T-helper 17 cell (primary cell): ENCODE results near the gene CCT8. TPM values are rescaled to one million over a fixed set of nuclear protein-coding genes. Genes with fewer than 3 reads are reported as not detected.
A peak's percentile ranks its signal among the peaks of the same experiment; 100 is the strongest.
"Not testable (repeated sequence)": the region's sequence is repeated elsewhere in the genome, so short reads cannot be mapped to it uniquely, and the experiment has no call there.

Experiments
- ATAC-seq: fragments of 150-1000 bp; cut with Tn5 transposase; 2 replicates; pipeline ENCODE4 v1.10.0; 2021; ENCODE audit warnings: mild to moderate bottlenecking, moderate library complexity
- DNase-seq, 3 donors: peaks; one replicate each; pipeline versions ENCODE4 v3.0.0 to v3.0.0-alpha.2; 2020 to 2021
- H3K9me3 ChIP-seq: one replicate; pipeline ENCODE4 v1.7.0; 2013; ENCODE audit warnings: low read length, mild to moderate bottlenecking; ENCODE audit not compliant: control insufficient read depth, poor library complexity, severe bottlenecking
- H3K27ac Mint-ChIP-seq: one replicate; pipeline ENCODE4 v1.8.0; 2022; ENCODE audit warnings: mild to moderate bottlenecking, moderate library complexity, mixed read lengths
- H3K27me3 Mint-ChIP-seq: one replicate; pipeline ENCODE4 v1.8.0; 2022; ENCODE audit warnings: mixed read lengths
- H3K36me3 Mint-ChIP-seq: one replicate; pipeline ENCODE4 v1.8.0; 2022; ENCODE audit warnings: low read depth, mixed read lengths
- H3K4me1 Mint-ChIP-seq: one replicate; pipeline ENCODE4 v1.8.0; 2022; ENCODE audit warnings: mild to moderate bottlenecking, mixed read lengths
- H3K4me3 Mint-ChIP-seq: one replicate; pipeline ENCODE4 v1.8.0; 2022; ENCODE audit warnings: mild to moderate bottlenecking, moderate library complexity, mixed read lengths
- total RNA-seq, 4 donors: library from RNA in 2 of 4; stranded (reverse) in 2 of 4; gene quantifications; one replicate each; pipeline ENCODE4 v1.2.3 and lab custom pipeline; 2022 to 2026

The CCT8 gene
- total RNA-seq, 2 donors from 2014 or later, result 90.3 to 109 TPM

- ATAC-seq, result no peak
- peaks cover 3% of the 10 kb centered on the region for H3K36me3 Mint-ChIP-seq
These were observed 17.6 kb upstream of the CCT8 start for GRCh38 chr21:29091033-29091432.

GRCh38 chr21:29085106-29085752 is 11.8 kb upstream of the CCT8 start:
- DNase-seq (no peak), ATAC-seq (no peak)
- H3K36me3 Mint-ChIP-seq, result no peaks in the 10 kb centered on the region
- no peaks in the 10 kb centered on the region for H3K27me3 Mint-ChIP-seq
- peaks cover 10% of the 10 kb centered on the region for H3K4me1 Mint-ChIP-seq
- no peaks in the 10 kb centered on the region for H3K9me3 ChIP-seq
- no peak overlapping the region for H3K4me3 Mint-ChIP-seq
- H3K27ac Mint-ChIP-seq, result no peak overlapping the region

More at GRCh38 chr21:29091033-29091432, 17.6 kb upstream of the CCT8 start:
- no peak for DNase-seq
- Mint-ChIP-seq H3K4me3 (no peak overlapping the region), H3K27ac (peak overlapping the region; percentile 34), H3K27me3 (no peaks in the 10 kb centered on the region), H3K4me1 (peaks cover 2% of the 10 kb centered on the region)
- H3K9me3 ChIP-seq, result no peaks in the 10 kb centered on the region

- no peak overlapping the region for H3K27ac Mint-ChIP-seq
- ATAC-seq (no peak), DNase-seq (no peak)
- H3K36me3 Mint-ChIP-seq, result no peaks in the 10 kb centered on the region
- peaks cover 18% of the 10 kb centered on the region for H3K4me1 Mint-ChIP-seq
- H3K4me3 Mint-ChIP-seq, result no peak overlapping the region
- no peaks in the 10 kb centered on the region for H3K9me3 ChIP-seq
- H3K27me3 Mint-ChIP-seq, result no peaks in the 10 kb centered on the region
These were observed 10.9 kb upstream of the CCT8 start for GRCh38 chr21:29084372-29084771.

DNA sequence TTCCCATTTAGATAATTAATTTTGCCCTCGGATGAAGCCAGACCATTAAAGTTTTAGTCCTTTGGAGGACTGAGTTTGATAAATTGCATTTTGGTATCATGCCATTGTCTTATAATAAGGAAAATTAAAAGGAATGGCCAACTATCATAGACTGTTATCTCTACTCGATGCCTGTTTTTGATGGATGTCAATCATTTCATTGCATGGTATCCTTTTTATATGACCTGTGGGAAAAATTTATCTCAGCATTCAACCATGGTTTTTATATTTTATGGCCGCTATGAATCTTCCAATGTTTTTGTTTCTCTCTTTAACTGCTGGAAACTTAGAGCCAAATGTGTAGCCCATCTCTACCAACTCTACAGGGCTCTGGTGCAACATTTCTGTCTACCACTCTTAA is 9.9 kb upstream of the CCT8 start:
- H3K36me3 Mint-ChIP-seq, result no peaks in the 10 kb centered on the region
- peak overlapping the region; percentile 82 for H3K27ac Mint-ChIP-seq
- H3K9me3 ChIP-seq, result no peaks in the 10 kb centered on the region
- DNase-seq (no peak), ATAC-seq (no peak)
- H3K27me3 Mint-ChIP-seq, result no peaks in the 10 kb centered on the region
- H3K4me1 Mint-ChIP-seq, result peaks cover 24% of the 10 kb centered on the region
- H3K4me3 Mint-ChIP-seq, result no peak overlapping the region

DNA sequence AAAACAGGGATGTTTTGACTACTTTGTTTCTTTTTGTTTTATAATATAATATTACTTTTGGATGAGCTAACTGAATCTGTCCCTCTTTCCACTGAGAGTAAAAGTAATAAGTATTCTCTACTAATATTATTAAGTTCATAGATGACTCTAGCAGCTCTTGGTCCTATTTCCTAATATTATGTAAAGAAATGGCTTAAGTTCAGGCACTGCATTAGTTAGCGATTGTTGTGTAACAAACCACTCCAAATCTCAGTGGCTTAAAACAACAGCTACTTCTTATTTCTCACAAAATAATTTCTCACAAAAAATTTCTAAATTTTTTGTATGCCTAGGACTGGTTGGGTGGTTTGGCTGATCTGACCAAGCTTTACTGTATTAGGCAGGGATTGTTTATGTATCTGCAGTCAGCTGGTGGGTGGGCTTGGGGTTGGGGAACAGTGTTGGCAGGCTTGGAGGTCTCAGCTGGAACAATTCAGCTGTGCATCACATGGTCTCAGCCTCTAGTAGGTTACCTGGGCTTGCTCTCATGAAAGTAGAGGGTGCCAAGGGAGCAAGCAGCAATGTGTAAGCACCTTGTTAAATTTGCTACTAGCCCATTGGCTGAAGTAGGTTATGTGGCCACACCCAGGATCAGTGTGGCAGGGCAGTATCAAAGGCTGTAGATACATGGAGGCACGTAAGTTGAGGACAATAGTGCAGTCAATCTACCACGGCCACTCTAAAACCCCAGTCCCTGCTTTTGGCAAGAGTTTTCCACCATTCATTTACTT is 8.8 kb upstream of the CCT8 start:
- Mint-ChIP-seq H3K27me3 (no peaks in the 10 kb centered on the region), H3K4me3 (no peak overlapping the region), H3K4me1 (peaks cover 30% of the 10 kb centered on the region), H3K36me3 (no peaks in the 10 kb centered on the region), H3K27ac (peak overlapping the region; percentile 90)
- no peak for ATAC-seq
- H3K9me3 ChIP-seq, result no peaks in the 10 kb centered on the region
- no peak for DNase-seq

- DNase-seq, result no peak
- peak overlapping the region; percentile 62 for H3K4me3 Mint-ChIP-seq
- H3K27me3 Mint-ChIP-seq, result no peaks in the 10 kb centered on the region
- peak; percentile 46 for ATAC-seq
- no peaks in the 10 kb centered on the region for H3K36me3 Mint-ChIP-seq
- no peaks in the 10 kb centered on the region for H3K9me3 ChIP-seq
- peak overlapping the region; percentile 90 for H3K27ac Mint-ChIP-seq
- peaks cover 33% of the 10 kb centered on the region for H3K4me1 Mint-ChIP-seq
These were observed 7.0 kb upstream of the CCT8 start for GRCh38 chr21:29080454-29080941.

GRCh38 chr21:29078869-29079767 is 5.7 kb upstream of the CCT8 start:
- Mint-ChIP-seq H3K4me3 (peak overlapping the region; percentile 70), H3K4me1 (peaks cover 33% of the 10 kb centered on the region), H3K27ac (peak overlapping the region; percentile 90), H3K27me3 (no peaks in the 10 kb centered on the region), H3K36me3 (no peaks in the 10 kb centered on the region)
- H3K9me3 ChIP-seq, result no peaks in the 10 kb centered on the region
- ATAC-seq (peak; percentile 16), DNase-seq (no peak)

DNA sequence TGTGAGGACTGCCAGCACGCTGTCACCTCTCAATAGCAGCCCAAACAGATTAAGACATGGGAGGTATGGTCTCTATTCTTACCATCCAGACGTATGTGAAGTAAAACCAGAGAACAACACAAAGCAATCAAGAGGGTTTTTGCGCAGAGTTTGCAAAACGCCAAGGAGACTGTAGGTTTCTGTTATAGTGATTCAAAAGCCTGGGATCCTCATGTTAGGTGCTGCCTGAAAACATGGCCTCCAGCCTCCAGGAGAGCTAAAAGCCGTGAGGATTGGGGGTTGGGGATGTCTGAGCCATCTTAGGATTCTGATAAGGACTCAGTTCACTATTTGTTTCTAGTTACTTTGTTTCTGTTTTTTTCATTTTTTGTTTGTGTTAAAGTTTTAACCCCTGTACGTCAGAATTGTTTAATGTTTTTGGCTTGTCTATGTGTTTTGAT is 4.2 kb upstream of the CCT8 start:
- Mint-ChIP-seq H3K4me1 (peaks cover 42% of the 10 kb centered on the region), H3K36me3 (peaks cover 3% of the 10 kb centered on the region), H3K27me3 (no peaks in the 10 kb centered on the region), H3K4me3 (peak overlapping the region; percentile 89), H3K27ac (peak overlapping the region; percentile 90)
- ATAC-seq (no peak), DNase-seq (no peak)
- H3K9me3 ChIP-seq, result no peaks in the 10 kb centered on the region

DNA sequence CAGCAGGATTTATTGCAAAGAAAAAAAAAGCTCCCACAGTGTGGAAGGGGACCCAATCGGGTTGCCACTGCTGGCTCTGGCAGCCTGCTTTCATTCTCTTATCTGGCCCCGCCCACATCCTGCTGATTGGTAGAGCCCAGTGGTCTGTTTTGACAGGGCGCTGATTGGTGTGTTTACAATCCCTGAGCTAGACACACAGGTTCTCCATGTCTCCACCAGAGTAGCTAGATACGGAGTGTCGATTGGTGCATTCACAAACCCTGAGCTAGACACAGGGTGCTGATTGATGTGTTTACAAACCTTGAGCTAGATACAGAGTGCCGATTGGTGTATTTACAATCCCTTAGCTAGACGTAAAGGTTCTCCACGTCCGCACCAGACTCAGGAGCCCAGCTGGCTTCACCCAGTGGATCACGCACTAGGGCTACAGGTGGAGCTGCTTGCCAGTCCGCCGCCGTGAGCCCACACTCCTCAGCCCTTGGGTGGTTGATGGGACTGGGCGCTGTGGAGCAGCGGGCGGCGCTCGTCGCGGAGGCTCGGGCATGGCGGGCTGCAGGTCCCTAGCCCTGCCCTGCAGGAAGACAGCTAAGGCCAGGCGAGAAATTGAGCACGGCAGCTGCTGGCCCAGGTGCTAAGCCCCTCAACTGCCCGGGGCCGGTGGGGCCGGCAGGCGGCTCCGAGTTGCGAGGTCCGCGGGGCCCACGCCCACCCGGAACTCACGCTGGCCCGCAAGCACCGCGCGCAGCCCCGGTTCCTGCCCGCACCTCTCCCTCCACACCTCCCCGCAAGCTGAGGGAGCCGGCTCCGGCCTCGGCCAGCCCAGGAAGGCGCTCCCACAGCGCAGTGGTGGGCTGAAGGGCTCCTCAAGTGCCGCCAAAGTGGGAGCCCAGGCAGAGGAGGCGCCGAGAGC is 3.5 kb upstream of the CCT8 start:
- ATAC-seq (peak; percentile 9), DNase-seq (peak; percentile 48 to 63 (median 58))
- H3K4me3 Mint-ChIP-seq, result peak overlapping the region; percentile 89
- H3K27ac Mint-ChIP-seq, result peak overlapping the region; percentile 90
- peaks cover 48% of the 10 kb centered on the region for H3K4me1 Mint-ChIP-seq
- not testable (repeated sequence) for H3K36me3 Mint-ChIP-seq, H3K27me3 Mint-ChIP-seq, H3K9me3 ChIP-seq

DNA sequence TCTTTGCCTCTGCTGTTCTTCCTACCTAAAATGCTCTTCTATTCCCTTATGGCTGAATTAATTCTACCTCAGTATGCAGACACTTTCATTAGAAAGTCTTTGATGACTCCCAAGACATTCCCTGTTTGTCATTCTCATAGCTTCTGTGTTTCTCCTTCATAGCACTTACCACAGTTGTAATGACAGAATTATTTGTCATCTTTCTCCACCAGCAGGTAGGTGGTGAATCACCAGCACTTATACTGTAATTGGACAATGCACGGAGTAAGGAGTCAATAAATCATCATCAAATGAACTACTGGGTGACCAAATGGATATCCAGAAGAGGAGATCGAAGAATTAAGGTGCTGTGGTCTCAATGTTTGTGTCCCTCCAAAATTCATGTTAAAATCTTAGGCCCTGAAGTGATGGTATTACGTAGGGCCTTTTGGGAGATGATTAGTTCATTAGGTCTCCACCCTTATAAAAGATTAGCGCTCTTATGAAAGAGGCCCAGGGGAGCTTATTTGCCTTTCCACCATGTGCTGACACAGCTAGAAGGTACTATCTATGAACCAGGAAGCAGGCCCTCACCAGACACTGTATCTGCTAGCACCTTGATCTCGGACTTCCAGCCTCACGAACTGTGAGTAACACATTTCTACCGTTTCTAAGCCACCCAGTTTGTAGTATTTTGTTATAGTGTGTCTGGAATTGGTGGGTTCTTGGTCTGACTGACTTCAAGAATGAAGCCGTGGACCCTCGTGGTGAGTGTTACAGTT is 2.4 kb upstream of the CCT8 start:
- DNase-seq, result no peak
- Mint-ChIP-seq H3K27me3 (no peaks in the 10 kb centered on the region), H3K36me3 (peaks cover 3% of the 10 kb centered on the region), H3K4me1 (peaks cover 54% of the 10 kb centered on the region), H3K27ac (peak overlapping the region; percentile 90), H3K4me3 (peak overlapping the region; percentile 67)
- ATAC-seq, result no peak
- H3K9me3 ChIP-seq, result no peaks in the 10 kb centered on the region

DNA sequence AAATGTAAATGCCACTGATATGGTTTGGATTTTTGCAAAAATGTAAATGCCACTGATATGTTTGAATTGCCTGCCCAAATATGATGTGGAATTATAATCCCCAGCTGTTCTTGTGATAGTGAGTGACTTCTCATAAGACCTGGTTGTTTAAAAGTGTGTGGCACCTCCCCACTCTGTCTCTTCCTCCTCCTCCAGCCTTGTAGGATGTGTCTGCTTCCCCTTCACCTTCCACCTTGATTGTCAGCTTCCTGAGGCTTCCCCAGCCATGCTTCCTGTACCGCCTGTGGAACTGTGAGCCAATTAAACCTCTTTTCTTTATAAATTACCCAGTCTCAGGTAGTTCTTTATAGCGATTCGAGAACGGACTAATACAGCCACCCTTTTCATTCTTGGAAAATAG is 1.3 kb upstream of the CCT8 start:
- Mint-ChIP-seq H3K4me3 (peak overlapping the region; percentile 7), H3K4me1 (peaks cover 47% of the 10 kb centered on the region), H3K27ac (no peak overlapping the region), H3K27me3 (no peaks in the 10 kb centered on the region), H3K36me3 (peaks cover 3% of the 10 kb centered on the region)
- no peaks in the 10 kb centered on the region for H3K9me3 ChIP-seq
- ATAC-seq (no peak), DNase-seq (no peak)

GRCh38 chr21:29074007-29074376 is 544 bp upstream of the CCT8 start:
- H3K4me1 Mint-ChIP-seq, result peaks cover 43% of the 10 kb centered on the region
- DNase-seq (no peak), ATAC-seq (peak; percentile 25)
- peak overlapping the region; percentile 100 for H3K27ac Mint-ChIP-seq
- H3K27me3 Mint-ChIP-seq, result no peaks in the 10 kb centered on the region
- peak overlapping the region; percentile 100 for H3K4me3 Mint-ChIP-seq
- no peaks in the 10 kb centered on the region for H3K9me3 ChIP-seq
- peaks cover 3% of the 10 kb centered on the region for H3K36me3 Mint-ChIP-seq
